Measurements from ENCODE around the gene WNT8B. TPM values are rescaled to one million over a fixed set of nuclear protein-coding genes. Genes with fewer than 3 reads are reported as not detected.

The WNT8B gene
- total RNA-seq, result 0.29 TPM

GRCh38 chr10:100462709-100463108 lies at the start of gene WNT8B:
Gene WNT8B, plus strand, starts transcription at chr10:100463009. Its CDS starts 160 bp downstream, at chr10:100463169.

GRCh38 chr10:100519311-100520051 lies 56.7 kb downstream of the WNT8B start, which contains the start of gene SEC31B:
Gene SEC31B, minus strand, starts transcription at chr10:100519861. Its CDS starts 2,909 bp downstream, at chr10:100516952.

GRCh38 chr10:100529475-100530298 lies 66.9 kb downstream of the WNT8B start, which contains the start of gene NDUFB8:
Gene NDUFB8, minus strand, starts transcription at chr10:100529871. Its CDS starts 20 bp downstream, at chr10:100529851.

Other genes starting within 250 kb of the WNT8B start
- 18.6 TPM for gene CHUK, start 233.4 kb upstream of the WNT8B start, total RNA-seq
- gene CWF19L1, start 195.4 kb upstream of the WNT8B start, total RNA-seq, result 24.8 TPM
- gene BLOC1S2, start 176.3 kb upstream of the WNT8B start, total RNA-seq, result 16.9 TPM
- not detected for gene PKD2L1, start 132.8 kb upstream of the WNT8B start, total RNA-seq
- gene SCD, start 115.8 kb upstream of the WNT8B start, total RNA-seq, result 15.6 TPM
- gene SEC31B, start 56.9 kb downstream of the WNT8B start, total RNA-seq, result 8.7 TPM
- 158 TPM for gene NDUFB8, start 66.9 kb downstream of the WNT8B start, total RNA-seq
- 19.4 TPM for gene HIF1AN, start 72.9 kb downstream of the WNT8B start, total RNA-seq

Measured in metanephros (tissue), 1 donor.